Aorta (tissue), 5 donors: ENCODE data around the gene MON2. TPM values are rescaled to one million over a fixed set of nuclear protein-coding genes. Genes with fewer than 3 reads are reported as not detected.
A peak's percentile ranks its signal among the peaks of the same experiment; 100 is the strongest.

ENCODE experiments used
- ATAC-seq: fragments of 200-7000 bp; cut with Tn5 transposase; one replicate; pipeline ENCODE4 v1.9.1; 2022; ENCODE audit warnings: moderate library complexity; ENCODE audit not compliant: low FRiP score
- DNase-seq, 2 donors: peaks; one replicate each; pipeline ENCODE4 v3.0.0-alpha.2; 2020
- H3K27ac ChIP-seq, 2 donors: one replicate each; pipeline ENCODE4 v1.5.1; 2013; ENCODE audit warnings: low read length in 2 of 2, mild to moderate bottlenecking in 2 of 2, moderate library complexity in 2 of 2, control low read depth in 1 of 2, inconsistent platforms in 1 of 2, low read depth in 1 of 2
- H3K27me3 ChIP-seq, 2 donors: one replicate each; pipeline ENCODE4 v1.6.1; 2013; ENCODE audit warnings: control low read depth in 1 of 2, low read length in 1 of 2, mild to moderate bottlenecking in 1 of 2, moderate library complexity in 1 of 2; ENCODE audit not compliant: insufficient read depth in 2 of 2, control insufficient read depth in 1 of 2
- H3K36me3 ChIP-seq, 2 donors: one replicate each; pipeline ENCODE4 v1.6.1; 2013; ENCODE audit warnings: control low read depth in 1 of 2, low read length in 1 of 2, mild to moderate bottlenecking in 1 of 2; ENCODE audit not compliant: insufficient read depth in 2 of 2, control insufficient read depth in 1 of 2
- H3K4me1 ChIP-seq, 2 donors: one replicate each; pipeline ENCODE4 v1.6.1; 2013; ENCODE audit warnings: low read length in 2 of 2, control low read depth in 1 of 2, mild to moderate bottlenecking in 1 of 2, moderate library complexity in 1 of 2; ENCODE audit not compliant: insufficient read depth in 2 of 2, control insufficient read depth in 1 of 2
- H3K4me3 ChIP-seq, 2 donors: one replicate each; pipeline ENCODE4 v1.5.1; 2013; ENCODE audit warnings: low read length in 2 of 2, control low read depth in 1 of 2, mild to moderate bottlenecking in 1 of 2
- H3K9me3 ChIP-seq: one replicate; pipeline ENCODE4 v1.6.1; 2013; ENCODE audit warnings: mild to moderate bottlenecking, low read length; ENCODE audit not compliant: control insufficient read depth
- WGBS, 2 donors: extraction: QIAGEN DNeasy Blood & Tissue Kit; methylation state at CpG; one replicate each; pipeline ENCODE4 v1.1.7; 2013; 5-methylcytosine and 5-hydroxymethylcytosine counted together
- intact Hi-C, 2 donors: fragments of 100-400 bp; cut with DNase I; formaldehyde crosslinking; loops; one replicate each; pipeline versions ENCODE4 v1.14.2 to v1.15.0; 2022
- polyA plus RNA-seq, 2 donors: library from polyadenylated mRNA; stranded (reverse); fragments of 200-250 nt; gene quantifications; one replicate each; pipeline ENCODE4 v1.2.3, GENCODE V29; 2013
- total RNA-seq, 2 donors: library from RNA; stranded (reverse); fragmentation: NEBNext Ultra II Directional; extraction: Animal tissue kit (Norgen Biotek cat#: 25700); gene quantifications; one replicate each; pipeline ENCODE4 v1.2.1, GENCODE V29; 2021
- donor health status: healthy with polysubstance abuse.
- donor health status: Bipolar disorder and iron deficiency.
- donor health status: DM: no; HTN: no; CAD: no.
- donor health status: DM: no; HTN: no; CAD: no.
- donor health status: DM: yes; HTN: yes; CAD: no.

MON2 gene
- total and polyA plus RNA-seq, 4 donors: 3.6 to 106 (median 63.0) TPM

DNA sequence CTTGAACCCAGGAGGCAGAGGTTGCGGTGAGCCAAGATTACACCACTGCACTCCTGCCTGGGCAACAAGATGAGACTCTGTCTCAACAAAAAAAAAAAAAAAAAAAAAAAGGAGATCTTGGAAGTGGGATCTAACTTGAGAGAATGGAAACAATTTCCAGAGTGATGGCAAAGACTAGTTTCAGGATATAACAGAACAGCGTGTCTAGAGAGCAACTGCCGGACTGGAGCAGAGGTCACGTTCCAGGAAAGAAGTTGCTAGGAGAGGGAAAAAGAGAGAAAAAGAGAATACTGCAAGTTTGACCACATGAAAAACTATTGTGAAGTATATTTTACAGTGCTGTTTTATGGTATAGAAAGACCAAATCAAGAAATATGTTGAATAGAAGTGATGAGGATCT lies 118.0 kb downstream of the MON2 start:
- DNase-seq: no peak

DNA sequence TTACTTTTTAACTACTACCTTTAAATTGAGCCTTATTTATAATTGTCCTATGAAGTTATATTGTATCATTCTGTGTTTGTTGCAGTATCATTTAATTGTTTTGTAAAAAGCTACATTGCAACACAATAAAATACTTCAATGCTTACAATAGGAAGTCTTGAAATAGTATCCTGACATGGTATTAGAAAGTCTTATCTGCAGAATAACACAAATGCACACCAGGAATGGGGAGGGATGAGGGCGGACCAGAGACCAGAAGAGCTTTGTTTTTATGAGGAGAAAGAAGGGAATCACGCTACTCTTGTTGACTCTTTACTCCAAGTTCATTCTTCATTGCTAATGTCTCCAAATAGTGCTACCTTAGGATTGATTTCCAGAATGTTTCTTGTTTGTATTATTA lies 120.2 kb downstream of the MON2 start:
- Histone ChIP-seq H3K4me1 (no peaks in the 10 kb centered on the region), H3K4me3 (no peak overlapping the region), H3K27me3 (no peaks in the 10 kb centered on the region), H3K9me3 (no peaks in the 10 kb centered on the region), H3K36me3 (no peaks in the 10 kb centered on the region), H3K27ac (no peak overlapping the region)
- ATAC-seq: no peak
- DNase-seq: no peak
- intact Hi-C loops: no loop called here
- 64 to 82% methylated on average over 2 of the region's 2 CpGs for WGBS, 2 donors

More for the DNA sequence above, 118.0 kb downstream of the MON2 start:
- no peak overlapping the region for H3K4me3 ChIP-seq
- H3K27ac ChIP-seq: no peak overlapping the region
- intact Hi-C loops: loop anchor here in 1 of 2 donors (5.0 kb wide), 1 partner anchor 208 kb away; no protein-coding TSS in a partner anchor
- no peaks in the 10 kb centered on the region for H3K27me3 ChIP-seq
- H3K9me3 ChIP-seq: no peaks in the 10 kb centered on the region
- H3K4me1 ChIP-seq: no peaks in the 10 kb centered on the region
- WGBS, 2 donors: 88 to 94% methylated on average over 4 of the region's 4 CpGs
- no peaks in the 10 kb centered on the region for H3K36me3 ChIP-seq
- no peak for ATAC-seq

DNA sequence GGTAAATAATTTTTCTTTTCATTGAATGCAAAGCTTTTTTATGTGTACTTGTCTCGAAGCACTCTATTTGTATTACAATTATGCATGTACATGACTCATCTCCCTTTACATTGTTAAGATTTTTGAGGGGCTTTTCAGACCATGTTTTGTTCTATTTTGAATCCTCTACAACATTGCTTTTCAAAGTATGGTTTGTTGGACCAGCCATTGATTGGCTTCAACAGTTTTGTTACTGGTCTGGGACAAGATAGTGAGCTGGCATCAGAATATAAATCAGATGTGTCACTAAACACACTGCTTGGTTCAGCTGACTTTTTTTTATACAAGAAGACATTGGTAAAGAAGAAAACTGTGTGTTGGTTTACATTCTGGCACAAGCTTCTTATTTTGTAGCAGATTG lies 122.3 kb downstream of the MON2 start:
- Histone ChIP-seq H3K9me3 (no peaks in the 10 kb centered on the region), H3K4me3 (no peak overlapping the region), H3K27ac (no peak overlapping the region), H3K27me3 (no peaks in the 10 kb centered on the region), H3K36me3 (no peaks in the 10 kb centered on the region), H3K4me1 (no peaks in the 10 kb centered on the region)
- 83 to 85% methylated on average over 1 of the region's 1 CpG for WGBS, 2 donors
- no peak for ATAC-seq
- DNase-seq: no peak
- intact Hi-C loops: no loop called here

DNA sequence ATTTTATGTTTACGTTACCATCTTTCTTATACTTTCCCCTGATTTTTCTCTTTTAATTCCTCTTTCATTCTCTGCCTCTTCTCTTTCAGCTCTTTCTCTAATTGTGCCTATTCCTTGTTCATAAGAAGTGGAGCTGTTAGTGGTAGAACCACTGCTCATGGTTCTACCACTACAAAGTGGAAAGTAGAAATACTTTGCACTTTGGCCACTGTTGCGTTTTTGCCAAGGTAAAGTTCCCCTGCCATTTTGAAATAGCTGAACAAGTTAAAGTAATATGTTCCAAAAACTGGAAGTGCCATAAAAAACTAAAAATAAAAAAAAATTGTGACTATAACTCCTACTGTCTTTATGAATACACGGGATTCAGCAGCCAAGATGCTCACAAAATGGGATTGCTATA lies 130.6 kb downstream of the MON2 start:
- intact Hi-C loops: no loop called here
- Histone ChIP-seq H3K36me3 (no peaks in the 10 kb centered on the region), H3K4me3 (no peak overlapping the region), H3K4me1 (no peaks in the 10 kb centered on the region), H3K27me3 (no peaks in the 10 kb centered on the region), H3K27ac (no peak overlapping the region), H3K9me3 (no peaks in the 10 kb centered on the region)
- WGBS, 2 donors: 96% methylated on average over 3 of the region's 3 CpGs
- DNase-seq (no peak), ATAC-seq (no peak)

DNA sequence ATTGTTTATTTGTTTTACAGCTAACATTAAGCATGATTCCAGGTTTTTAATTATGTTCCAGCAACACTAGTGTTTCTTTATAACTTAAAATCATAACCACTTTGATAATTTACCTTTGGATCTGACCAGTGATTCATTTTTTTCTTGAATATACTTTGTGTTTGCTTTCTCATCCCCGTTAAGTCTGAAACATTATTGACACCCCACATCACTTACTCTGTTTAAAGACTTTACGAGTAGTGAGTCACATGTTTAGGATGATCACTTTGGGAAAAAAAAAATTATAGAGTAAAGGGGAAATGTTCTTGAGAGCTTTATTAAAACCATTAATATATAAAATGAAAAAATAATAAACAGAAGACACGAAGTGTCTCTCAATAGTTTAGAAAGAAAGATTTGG lies 132.2 kb downstream of the MON2 start:
- 96% methylated on average over 3 of the region's 3 CpGs for WGBS, 2 donors
- no peaks in the 10 kb centered on the region for H3K9me3 ChIP-seq
- DNase-seq (no peak), ATAC-seq (no peak)
- H3K4me1 ChIP-seq: no peaks in the 10 kb centered on the region
- no peaks in the 10 kb centered on the region for H3K27me3 ChIP-seq
- intact Hi-C loops: no loop called here
- no peaks in the 10 kb centered on the region for H3K36me3 ChIP-seq
- no peak overlapping the region for H3K4me3 ChIP-seq
- H3K27ac ChIP-seq: no peak overlapping the region

DNA sequence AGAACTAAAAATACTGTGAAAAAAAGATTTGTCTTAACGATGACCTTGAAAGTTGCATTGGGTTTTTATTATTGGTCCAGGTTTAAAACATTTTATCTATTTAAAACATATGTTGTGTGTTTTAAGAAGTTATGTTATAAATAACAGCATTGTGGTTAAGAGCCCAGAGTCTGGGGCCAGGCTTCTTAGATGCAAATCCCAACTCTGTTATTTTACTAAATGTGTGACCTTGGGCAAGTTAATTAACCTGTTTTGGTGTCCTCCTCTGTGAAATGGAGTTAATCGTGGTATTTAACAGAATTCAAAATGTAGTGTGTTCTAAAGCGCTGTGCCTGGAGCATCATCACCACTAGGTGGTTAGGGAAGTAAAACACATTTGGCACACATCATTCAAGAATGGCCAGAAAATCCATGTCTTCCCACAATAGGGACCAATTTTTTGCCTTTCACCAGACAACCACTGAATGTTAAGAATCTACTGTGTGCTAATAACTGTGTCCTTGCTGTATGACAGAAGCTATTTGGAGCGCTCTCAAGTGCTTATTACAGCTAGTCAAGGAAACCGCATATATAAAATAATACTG lies 133.3 kb downstream of the MON2 start:
- no peak for DNase-seq
- H3K27ac ChIP-seq: no peak overlapping the region
- H3K36me3 ChIP-seq: no peaks in the 10 kb centered on the region
- ATAC-seq: no peak
- no peaks in the 10 kb centered on the region for H3K4me1 ChIP-seq
- intact Hi-C loops: loop anchor here in 1 of 2 donors (5.0 kb wide), 1 partner anchor 133 kb away; the partner anchor contains the start of gene MON2
- H3K4me3 ChIP-seq: no peak overlapping the region
- H3K9me3 ChIP-seq: no peaks in the 10 kb centered on the region
- no peaks in the 10 kb centered on the region for H3K27me3 ChIP-seq
- 80% methylated on average over 5 of the region's 5 CpGs for WGBS, 2 donors

DNA sequence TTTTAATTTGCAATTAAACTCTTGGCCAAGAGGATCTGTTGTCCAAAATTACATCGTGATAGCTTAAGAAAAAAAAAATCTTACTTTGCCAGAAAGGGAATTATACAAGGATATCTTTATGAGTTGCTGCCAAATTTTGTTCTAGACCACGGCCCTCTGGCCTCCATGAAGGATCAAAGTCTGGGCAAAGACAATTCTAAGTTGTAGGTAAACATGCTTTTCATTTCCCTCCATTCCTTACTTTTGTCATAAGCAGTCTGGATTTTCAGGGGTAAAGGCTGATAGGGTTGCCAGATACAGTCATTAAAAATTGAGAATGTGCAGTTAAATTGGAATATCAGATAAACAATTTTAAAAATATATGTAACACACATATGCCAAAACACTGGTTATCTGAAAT lies 135.1 kb downstream of the MON2 start:
- 4 to 9% methylated on average over 2 of the region's 2 CpGs for WGBS, 2 donors
- DNase-seq: no peak
- Histone ChIP-seq H3K36me3 (no peaks in the 10 kb centered on the region), H3K9me3 (no peaks in the 10 kb centered on the region), H3K27ac (peak overlapping the region in 1 of 2 donors; percentile 100), H3K4me1 (no peaks in the 10 kb centered on the region), H3K27me3 (no peaks in the 10 kb centered on the region), H3K4me3 (no peak overlapping the region)
- ATAC-seq: no peak
- intact Hi-C loops: loop anchor here (2.0 to 5.0 kb wide), 2 partner anchors 134 to 193 kb away; partner anchors contain the start of gene MON2 (in 1 of the 2)

DNA sequence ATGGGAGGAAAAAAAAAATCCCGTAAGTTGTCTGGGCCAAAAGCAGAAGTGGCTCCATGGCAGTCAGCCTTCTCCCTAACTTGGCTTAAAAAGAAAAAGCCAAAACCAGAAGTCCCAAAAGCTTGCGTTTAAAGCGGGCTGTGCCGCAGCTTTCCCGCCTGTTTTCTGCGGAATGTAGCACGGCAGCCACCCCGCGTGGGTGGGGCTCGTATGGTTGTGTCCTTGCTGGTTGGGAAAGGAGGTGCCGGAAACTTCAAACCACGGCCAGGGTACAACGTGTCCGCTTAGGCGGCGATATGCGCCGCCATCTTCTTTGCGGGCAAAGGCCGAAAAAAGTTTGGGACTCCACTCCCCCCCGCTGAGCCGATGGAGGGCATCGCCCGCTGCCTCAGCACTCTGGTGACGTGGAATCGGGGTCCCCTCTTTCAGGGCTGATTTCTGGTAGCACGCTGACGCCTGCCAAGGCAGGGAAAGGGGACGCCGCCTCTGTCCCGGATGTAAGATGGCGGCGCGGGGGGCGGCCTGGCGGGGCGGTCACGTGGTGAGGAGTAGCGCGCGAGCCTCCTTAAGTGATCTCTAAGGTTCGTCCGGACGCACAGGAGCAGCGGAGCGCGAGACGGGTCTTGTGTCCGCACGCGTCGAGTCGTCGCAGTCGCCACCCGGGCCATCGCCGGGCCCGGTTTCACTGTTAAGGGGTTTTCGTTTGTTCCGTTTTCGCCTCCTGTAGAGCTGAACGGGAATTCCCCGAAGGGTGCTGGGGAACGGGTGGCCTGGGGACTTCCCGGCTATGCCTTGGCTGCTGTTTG lies 135.8 kb downstream of the MON2 start:
- peak; percentile 93 to 96 for DNase-seq
- intact Hi-C loops: loop anchor here (2.0 to 5.0 kb wide), 2 partner anchors 135 to 192 kb away; partner anchors contain the start of gene MON2 (in 1 of the 2)
- Histone ChIP-seq H3K27ac (peak overlapping the region; percentile 72 to 100), H3K9me3 (no peaks in the 10 kb centered on the region), H3K36me3 (no peaks in the 10 kb centered on the region), H3K4me3 (peak overlapping the region; percentile 48 to 94), H3K4me1 (no peaks in the 10 kb centered on the region), H3K27me3 (no peaks in the 10 kb centered on the region)
- WGBS, 2 donors: 0% methylated on average over 65 to 66 of the region's 66 CpGs
- peak; percentile 95 for ATAC-seq
